ENCODE measurements around the gene CPA5.

CPA5 gene

GRCh38 chr7:130352194-130353074 is 7.8 kb downstream of the CPA5 start:
- no peaks in the 10 kb centered on the region for H3K27me3 ChIP-seq (ENCODE audit: insufficient read depth, poor library complexity, severe bottlenecking)
- DNase-seq (ENCODE audit: low read depth in 1 of 2, low spot score in 1 of 2), result no peak
- no peak overlapping the region for H3K4me3 ChIP-seq (replicated peaks; ENCODE audit: insufficient read depth, low read length)
- TF ChIP-seq GABPA (IDR thresholded peaks at IDR 0.05; ENCODE audit: low read depth) (no peak), SPI1 (IDR thresholded peaks at IDR 0.05; ENCODE audit: borderline replicate concordance, low read depth) (no peak), REST (IDR thresholded peaks at IDR 0.05; ENCODE audit: insufficient replicate concordance, low read depth) (no peak), POLR2AphosphoS5 (IDR thresholded peaks at IDR 0.05; ENCODE audit: low read depth) (no peak)
- TF ChIP-seq, protein P1, sequence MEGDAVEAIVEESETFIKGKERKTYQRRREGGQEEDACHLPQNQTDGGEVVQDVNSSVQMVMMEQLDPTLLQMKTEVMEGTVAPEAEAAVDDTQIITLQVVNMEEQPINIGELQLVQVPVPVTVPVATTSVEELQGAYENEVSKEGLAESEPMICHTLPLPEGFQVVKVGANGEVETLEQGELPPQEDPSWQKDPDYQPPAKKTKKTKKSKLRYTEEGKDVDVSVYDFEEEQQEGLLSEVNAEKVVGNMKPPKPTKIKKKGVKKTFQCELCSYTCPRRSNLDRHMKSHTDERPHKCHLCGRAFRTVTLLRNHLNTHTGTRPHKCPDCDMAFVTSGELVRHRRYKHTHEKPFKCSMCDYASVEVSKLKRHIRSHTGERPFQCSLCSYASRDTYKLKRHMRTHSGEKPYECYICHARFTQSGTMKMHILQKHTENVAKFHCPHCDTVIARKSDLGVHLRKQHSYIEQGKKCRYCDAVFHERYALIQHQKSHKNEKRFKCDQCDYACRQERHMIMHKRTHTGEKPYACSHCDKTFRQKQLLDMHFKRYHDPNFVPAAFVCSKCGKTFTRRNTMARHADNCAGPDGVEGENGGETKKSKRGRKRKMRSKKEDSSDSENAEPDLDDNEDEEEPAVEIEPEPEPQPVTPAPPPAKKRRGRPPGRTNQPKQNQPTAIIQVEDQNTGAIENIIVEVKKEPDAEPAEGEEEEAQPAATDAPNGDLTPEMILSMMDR (IDR thresholded peaks at IDR 0.05; ENCODE audit: insufficient read depth, low read length), result no peak
- H3K27ac ChIP-seq (replicated peaks), result no peak overlapping the region

DNA sequence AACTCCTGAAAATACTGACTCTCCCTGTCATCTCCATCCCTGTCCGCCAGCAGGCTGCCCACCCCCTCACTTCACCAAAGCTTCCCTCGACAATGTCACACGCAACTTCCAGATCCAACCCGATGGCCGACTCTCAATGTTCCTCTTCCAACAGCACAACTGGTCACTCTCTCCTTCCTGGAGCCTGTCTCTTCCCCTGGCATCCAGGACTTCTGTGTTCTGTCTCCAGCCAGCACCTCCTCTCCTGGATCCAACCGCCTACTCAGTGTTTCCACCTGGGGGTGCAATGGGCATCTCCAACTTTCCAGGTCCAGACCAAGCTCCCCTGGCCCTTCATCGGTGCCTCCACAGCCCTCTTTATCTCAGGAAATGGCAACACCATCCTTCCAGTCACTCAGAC is 8.6 kb downstream of the CPA5 start:
- no peak for DNase-seq (ENCODE audit: low read depth in 1 of 2, low spot score in 1 of 2)
- Histone ChIP-seq H3K4me3 (replicated peaks; ENCODE audit: insufficient read depth, low read length) (no peak overlapping the region), H3K27me3 (ENCODE audit: insufficient read depth, poor library complexity, severe bottlenecking) (no peaks in the 10 kb centered on the region), H3K27ac (replicated peaks) (no peak overlapping the region)
- TF ChIP-seq POLR2AphosphoS5 (IDR thresholded peaks at IDR 0.05; ENCODE audit: low read depth) (no peak), SPI1 (IDR thresholded peaks at IDR 0.05; ENCODE audit: borderline replicate concordance, low read depth) (no peak), GABPA (IDR thresholded peaks at IDR 0.05; ENCODE audit: low read depth) (no peak), REST (IDR thresholded peaks at IDR 0.05; ENCODE audit: insufficient replicate concordance, low read depth) (no peak)
- TF ChIP-seq, protein P1 (IDR thresholded peaks at IDR 0.05; ENCODE audit: insufficient read depth, low read length), result no peak

GRCh38 chr7:130356121-130356875 is 11.7 kb downstream of the CPA5 start:
- no peak overlapping the region for H3K27ac ChIP-seq (replicated peaks)
- no peak overlapping the region for H3K4me3 ChIP-seq (replicated peaks; ENCODE audit: insufficient read depth, low read length)
- TF ChIP-seq, protein P1 (IDR thresholded peaks at IDR 0.05; ENCODE audit: insufficient read depth, low read length), result no peak
- TF ChIP-seq REST (IDR thresholded peaks at IDR 0.05; ENCODE audit: insufficient replicate concordance, low read depth), result no peak
- TF ChIP-seq SPI1 (IDR thresholded peaks at IDR 0.05; ENCODE audit: borderline replicate concordance, low read depth), result no peak
- TF ChIP-seq GABPA (IDR thresholded peaks at IDR 0.05; ENCODE audit: low read depth), result no peak
- TF ChIP-seq POLR2AphosphoS5 (IDR thresholded peaks at IDR 0.05; ENCODE audit: low read depth), result no peak

More at GRCh38 chr7:130356121-130356875, 11.7 kb downstream of the CPA5 start:
- DNase-seq (ENCODE audit: low read depth in 1 of 2, low spot score in 1 of 2), result no peak
- no peaks in the 10 kb centered on the region for H3K27me3 ChIP-seq (ENCODE audit: insufficient read depth, poor library complexity, severe bottlenecking)
